Measurements from ENCODE around the gene C2orf76. TPM values are rescaled to one million over a fixed set of nuclear protein-coding genes. Genes with fewer than 3 reads are reported as not detected.

Gene C2orf76
- total and polyA plus RNA-seq, 2 experiments from 2014 or later, result 16.6 to 17.6 TPM

GRCh38 chr2:119253760-119254600, 112.7 kb downstream of the C2orf76 start:
- H3K4me3 ChIP-seq, result no peak overlapping the region
- H3K27me3 ChIP-seq, result no peaks in the 10 kb centered on the region
- H4K20me1 ChIP-seq (ENCODE audit: insufficient read depth, poor library complexity, severe bottlenecking), result no peaks in the 10 kb centered on the region
- TF ChIP-seq EZH2 (IDR thresholded peaks at IDR 0.05; ENCODE audit: borderline replicate concordance) (no peak), EZH2phosphoT487 (IDR thresholded peaks at IDR 0.05; ENCODE audit: low read depth, severe bottlenecking, unreplicated experiment) (no peak)
- TF ChIP-seq, protein P1, sequence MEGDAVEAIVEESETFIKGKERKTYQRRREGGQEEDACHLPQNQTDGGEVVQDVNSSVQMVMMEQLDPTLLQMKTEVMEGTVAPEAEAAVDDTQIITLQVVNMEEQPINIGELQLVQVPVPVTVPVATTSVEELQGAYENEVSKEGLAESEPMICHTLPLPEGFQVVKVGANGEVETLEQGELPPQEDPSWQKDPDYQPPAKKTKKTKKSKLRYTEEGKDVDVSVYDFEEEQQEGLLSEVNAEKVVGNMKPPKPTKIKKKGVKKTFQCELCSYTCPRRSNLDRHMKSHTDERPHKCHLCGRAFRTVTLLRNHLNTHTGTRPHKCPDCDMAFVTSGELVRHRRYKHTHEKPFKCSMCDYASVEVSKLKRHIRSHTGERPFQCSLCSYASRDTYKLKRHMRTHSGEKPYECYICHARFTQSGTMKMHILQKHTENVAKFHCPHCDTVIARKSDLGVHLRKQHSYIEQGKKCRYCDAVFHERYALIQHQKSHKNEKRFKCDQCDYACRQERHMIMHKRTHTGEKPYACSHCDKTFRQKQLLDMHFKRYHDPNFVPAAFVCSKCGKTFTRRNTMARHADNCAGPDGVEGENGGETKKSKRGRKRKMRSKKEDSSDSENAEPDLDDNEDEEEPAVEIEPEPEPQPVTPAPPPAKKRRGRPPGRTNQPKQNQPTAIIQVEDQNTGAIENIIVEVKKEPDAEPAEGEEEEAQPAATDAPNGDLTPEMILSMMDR (IDR thresholded peaks at IDR 0.05; ENCODE audit: poor library complexity), result no peak
- peak overlapping the region; percentile 86 for H3K27ac ChIP-seq
- H2AFZ ChIP-seq, result no peak overlapping the region
- H3K36me3 ChIP-seq (replicated peaks; ENCODE audit: insufficient read depth, low read depth), result no peaks in the 10 kb centered on the region
- H3K4me1 ChIP-seq (ENCODE audit: insufficient read depth), result peaks cover 8% of the 10 kb centered on the region
- H3K9me2 ChIP-seq (replicated peaks; ENCODE audit: insufficient read depth), result no peaks in the 10 kb centered on the region
- H3K9me3 ChIP-seq (ENCODE audit: low read depth), result no peaks in the 10 kb centered on the region
- WGBS (ENCODE audit: low lambda C conversion rate, missing lambda C conversion rate), result 93% methylated on average over 14 of the region's 14 CpGs
- H3K4me2 ChIP-seq, result no peak overlapping the region
- no peaks in the 10 kb centered on the region for H3K79me2 ChIP-seq
- no peak for DNase-seq (ENCODE audit: low spot score)

DNA sequence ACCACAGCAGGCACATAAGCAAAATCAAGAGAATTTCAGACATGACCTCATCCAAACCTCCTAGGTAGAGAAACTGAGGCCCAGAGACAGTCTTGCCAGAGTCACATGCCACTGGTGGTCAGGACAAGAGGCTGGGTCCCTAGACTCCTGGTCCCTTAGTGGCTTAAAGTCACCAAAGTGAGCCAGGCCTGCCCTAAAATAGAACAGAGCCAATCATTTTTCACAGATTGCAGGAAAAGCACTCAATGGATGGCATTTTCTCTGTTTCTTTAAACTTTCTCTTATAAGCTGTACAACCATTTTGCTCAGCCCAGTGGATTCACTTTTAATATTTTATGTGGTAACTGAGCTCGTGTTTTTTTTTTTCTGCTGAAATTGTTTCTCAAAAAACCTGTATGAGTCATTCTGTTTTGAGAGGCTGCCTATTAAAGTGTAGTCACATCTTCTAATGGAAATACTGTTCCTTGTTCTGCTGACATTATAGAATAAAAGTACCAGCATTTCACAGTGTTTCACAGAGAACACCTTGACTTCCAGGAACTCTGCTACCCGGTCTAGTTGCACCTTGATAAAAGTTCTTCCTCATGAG, 113.4 kb downstream of the C2orf76 start:
- Histone ChIP-seq H3K27me3 (no peaks in the 10 kb centered on the region), H3K79me2 (no peaks in the 10 kb centered on the region), H3K4me3 (no peak overlapping the region), H3K27ac (peak overlapping the region; percentile 86), H3K4me1 (ENCODE audit: insufficient read depth) (peaks cover 8% of the 10 kb centered on the region), H4K20me1 (ENCODE audit: insufficient read depth, poor library complexity, severe bottlenecking) (no peaks in the 10 kb centered on the region), H3K4me2 (no peak overlapping the region), H3K36me3 (replicated peaks; ENCODE audit: insufficient read depth, low read depth) (no peaks in the 10 kb centered on the region), H3K9me2 (replicated peaks; ENCODE audit: insufficient read depth) (no peaks in the 10 kb centered on the region), H2AFZ (no peak overlapping the region), H3K9me3 (ENCODE audit: low read depth) (no peaks in the 10 kb centered on the region)
- DNase-seq (ENCODE audit: low spot score), result no peak
- WGBS (ENCODE audit: low lambda C conversion rate, missing lambda C conversion rate), result 43% methylated on average over 2 of the region's 2 CpGs
- TF ChIP-seq EZH2 (IDR thresholded peaks at IDR 0.05; ENCODE audit: borderline replicate concordance) (no peak), EZH2phosphoT487 (IDR thresholded peaks at IDR 0.05; ENCODE audit: low read depth, severe bottlenecking, unreplicated experiment) (no peak)
- TF ChIP-seq, protein P1 (IDR thresholded peaks at IDR 0.05; ENCODE audit: poor library complexity), result no peak

Other genes with a start within 250 kb of the C2orf76 start
- 3.7 and 4.9 TPM in 2 replicates for gene C1QL2, start 208.1 kb downstream of the C2orf76 start, total RNA-seq
- 9.9 and 12.9 TPM in 2 replicates for gene C1QL2, start 208.1 kb downstream of the C2orf76 start, polyA plus RNA-seq
- 10.2 and 11.2 TPM in 2 replicates for gene STEAP3, start 143.0 kb downstream of the C2orf76 start, total RNA-seq
- gene STEAP3, start 143.0 kb downstream of the C2orf76 start, polyA plus RNA-seq, result 7.1 and 12.0 TPM in 2 replicates
- gene DBI, start 143 bp upstream of the C2orf76 start, total RNA-seq, result 272 TPM in 2 replicates
- 675 and 755 TPM in 2 replicates for gene DBI, start 143 bp upstream of the C2orf76 start, polyA plus RNA-seq
- gene TMEM37, start 65.0 kb upstream of the C2orf76 start, total RNA-seq, result 52.6 TPM in 2 replicates
- gene TMEM37, start 65.0 kb upstream of the C2orf76 start, polyA plus RNA-seq, result 89.9 and 123 TPM in 2 replicates
- gene SCTR, start 157.6 kb upstream of the C2orf76 start, total RNA-seq, result 1.7 and 2.4 TPM in 2 replicates
- 4.3 and 4.9 TPM in 2 replicates for gene SCTR, start 157.6 kb upstream of the C2orf76 start, polyA plus RNA-seq
- gene CFAP221, start 177.6 kb upstream of the C2orf76 start, total RNA-seq, result 3.4 and 8.1 TPM in 2 replicates
- gene CFAP221, start 177.6 kb upstream of the C2orf76 start, polyA plus RNA-seq, result 3.3 and 3.5 TPM in 2 replicates

All from hepatocyte (in vitro differentiated cells).